HG03521 (cell line): Measurements from ENCODE around the gene SUPT20HL2.
"Not testable (repeated sequence)": the region's sequence is repeated elsewhere in the genome, so short reads cannot be mapped to it uniquely, and the experiment has no call there.

Source experiments
- ATAC-seq: cut with Tn5 transposase; IDR thresholded peaks from one replicate; pipeline ENCODE4 v1.9.1; 2021; ENCODE audit warnings: mild to moderate bottlenecking, moderate library complexity; ENCODE audit not compliant: unreplicated experiment

SUPT20HL2 gene

DNA sequence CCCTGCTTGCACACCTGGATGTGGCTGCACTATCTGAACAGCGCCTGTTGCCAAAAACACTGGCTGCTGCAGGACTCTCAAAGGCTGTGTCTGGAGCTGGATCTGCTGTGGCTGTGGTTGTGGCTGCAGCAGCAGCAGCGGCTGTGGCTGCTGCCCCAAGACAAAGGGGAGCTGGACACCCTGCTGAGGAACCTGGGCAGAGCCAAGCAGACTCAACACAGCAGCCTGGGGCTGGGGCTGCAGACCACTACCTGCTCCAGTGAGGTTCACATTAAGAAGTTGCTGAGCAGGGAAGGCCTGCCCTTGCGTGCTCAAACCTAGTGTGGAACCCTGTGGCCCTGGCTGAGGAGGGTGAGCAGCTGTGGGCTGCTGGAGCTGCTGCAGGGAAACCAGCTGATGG, 3.0 kb downstream of the SUPT20HL2 start:
- not testable (repeated sequence) for ATAC-seq

DNA sequence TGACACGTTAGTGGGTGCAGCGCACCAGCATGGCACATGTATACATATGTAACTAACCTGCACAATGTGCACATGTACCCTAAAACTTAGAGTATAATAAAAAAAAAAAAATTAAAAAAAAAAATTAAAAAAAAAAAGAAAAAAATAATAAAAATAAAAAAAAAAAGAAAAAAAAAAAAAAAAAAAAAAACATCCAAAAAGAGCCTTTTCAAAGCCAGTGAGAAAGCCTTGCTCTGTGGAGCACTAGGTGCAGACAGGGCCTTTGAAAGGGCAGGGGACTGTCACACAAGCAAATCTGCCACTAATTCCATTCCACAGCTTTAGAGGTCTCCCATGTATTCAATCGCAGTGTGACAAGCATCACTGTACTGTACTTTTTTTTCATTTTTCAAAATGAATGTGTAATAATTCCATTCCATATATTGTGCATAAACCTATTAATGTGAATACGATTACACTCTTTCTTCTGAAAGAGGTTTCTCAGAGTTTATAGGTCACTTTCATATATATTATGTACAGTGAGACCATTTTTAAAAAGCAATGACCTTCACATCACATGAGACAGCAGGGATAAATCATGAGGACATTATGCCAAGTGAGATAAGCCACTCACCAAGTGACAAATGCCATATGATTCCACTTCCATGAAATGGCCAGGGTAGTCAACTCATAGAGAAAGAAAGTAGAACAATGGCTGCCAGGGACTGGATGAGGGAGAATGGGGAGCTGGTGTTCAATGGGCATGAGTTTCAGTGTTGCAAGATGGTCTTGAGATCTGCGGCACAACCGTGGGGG, 4.1 kb downstream of the SUPT20HL2 start:
- not testable (repeated sequence) for ATAC-seq

DNA sequence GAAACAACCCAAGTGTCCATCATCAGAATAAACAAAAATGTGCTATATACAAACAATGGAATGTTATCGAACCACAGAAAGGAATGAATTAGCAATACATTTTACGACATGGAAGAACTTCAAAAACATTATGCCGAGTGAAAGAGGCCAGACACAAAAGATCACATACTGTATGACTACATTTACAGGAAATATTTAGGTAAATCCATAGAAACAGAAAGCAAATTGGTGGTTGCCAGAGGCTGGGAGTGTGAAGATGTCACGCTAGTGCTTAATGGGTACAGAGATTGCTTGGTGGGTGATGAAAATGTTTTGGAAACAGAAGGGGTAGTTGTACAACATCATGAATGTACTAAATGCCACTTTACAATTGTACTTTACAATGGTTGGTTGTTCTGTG, 5.1 kb downstream of the SUPT20HL2 start:
- ATAC-seq = not testable (repeated sequence)

- ATAC-seq = no peak
Measured at GRCh38 chrX:24306440-24306839, 7.4 kb downstream of the SUPT20HL2 start.

- no peak for ATAC-seq
Measured at GRCh38 chrX:24305905-24306304, 8.0 kb downstream of the SUPT20HL2 start.

DNA sequence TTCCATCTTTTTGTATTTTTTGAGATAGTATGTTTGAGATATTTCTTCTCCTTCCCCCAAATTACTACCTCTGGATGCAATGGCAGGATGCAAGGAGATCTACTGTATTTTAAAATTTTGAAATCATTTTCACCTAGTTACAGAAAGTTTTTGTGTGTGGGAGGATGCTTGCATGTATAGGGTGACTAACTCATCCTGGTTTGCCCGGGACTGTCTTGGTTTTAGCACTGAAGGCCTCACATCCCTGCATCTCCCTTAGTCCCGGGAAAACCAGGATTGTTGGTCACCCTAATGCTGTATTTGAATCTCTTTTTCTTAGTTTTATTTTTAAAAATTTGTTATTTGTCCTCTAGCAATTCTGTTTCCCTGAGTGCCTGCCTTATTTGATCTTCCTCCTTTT, 12.1 kb downstream of the SUPT20HL2 start:
- no peak for ATAC-seq

- ATAC-seq = no peak
Measured at GRCh38 chrX:24301060-24301459, 12.8 kb downstream of the SUPT20HL2 start.

- ATAC-seq = no peak
Measured at GRCh38 chrX:24298191-24298590, 15.7 kb downstream of the SUPT20HL2 start.

GRCh38 chrX:24294619-24295018, 19.2 kb downstream of the SUPT20HL2 start:
- no peak for ATAC-seq

GRCh38 chrX:24293412-24293811, 20.5 kb downstream of the SUPT20HL2 start:
- no peak for ATAC-seq

GRCh38 chrX:24292353-24292752, 21.5 kb downstream of the SUPT20HL2 start:
- no peak for ATAC-seq

DNA sequence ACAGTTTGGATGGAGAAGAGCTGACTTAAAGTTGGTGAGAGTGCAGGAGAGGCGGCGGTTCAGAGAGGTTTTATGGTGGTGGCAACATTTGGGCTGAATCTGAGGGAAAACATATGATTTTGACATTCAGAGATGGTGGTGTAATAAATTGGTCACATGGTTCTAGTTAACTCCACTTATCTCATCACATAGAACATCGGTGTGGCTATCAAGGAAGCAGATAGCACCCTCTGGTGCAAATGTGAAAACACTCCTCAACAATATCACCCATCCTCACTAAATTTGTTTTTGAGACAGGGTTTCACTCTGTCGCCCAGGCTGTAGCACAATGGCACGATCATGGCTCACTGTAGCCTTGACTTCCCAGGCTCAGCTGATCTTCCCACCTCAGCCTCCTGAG, 28.8 kb downstream of the SUPT20HL2 start:
- no peak for ATAC-seq

GRCh38 chrX:24283127-24283794, 30.6 kb downstream of the SUPT20HL2 start:
- no peak for ATAC-seq

DNA sequence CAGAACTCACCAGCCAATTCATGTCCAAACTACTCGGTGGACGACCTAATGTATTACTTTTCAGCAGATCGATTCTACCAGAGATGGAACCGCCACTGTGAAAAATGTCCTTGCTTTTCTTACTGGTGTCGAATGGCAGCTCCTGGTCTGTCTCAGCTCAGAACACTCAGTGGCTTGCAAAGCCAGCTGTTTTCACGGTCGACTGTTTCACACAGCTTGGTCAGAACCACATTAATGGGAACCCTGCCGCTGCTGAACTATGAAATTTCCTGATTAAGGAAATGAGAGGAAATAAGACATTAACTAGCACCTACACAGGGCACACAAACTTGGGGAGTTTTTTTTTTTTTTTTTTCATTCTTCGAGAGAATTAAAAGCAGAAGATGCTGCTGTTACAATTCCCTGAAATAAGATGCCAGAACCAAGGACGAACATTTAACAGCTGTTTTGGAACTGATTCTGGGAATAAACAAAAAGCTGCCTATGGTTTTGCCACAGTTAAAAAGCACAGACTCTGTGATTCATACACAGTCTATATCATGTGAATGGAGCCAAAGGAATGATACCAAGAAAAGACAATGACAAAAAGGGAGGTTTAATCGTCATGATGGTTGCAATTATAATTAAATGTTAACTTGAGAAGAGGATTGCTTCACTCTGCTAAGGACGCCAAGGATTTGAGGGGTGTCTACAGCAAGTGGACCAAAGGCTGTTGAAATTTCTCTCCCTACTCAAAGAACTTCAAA, 31.3 kb downstream of the SUPT20HL2 start:
- no peak for ATAC-seq

- ATAC-seq = no peak
Measured at GRCh38 chrX:24277405-24277804, 36.5 kb downstream of the SUPT20HL2 start.

- no peak for ATAC-seq
Measured at GRCh38 chrX:24276015-24276414, 37.9 kb downstream of the SUPT20HL2 start.

- ATAC-seq = no peak
Measured at GRCh38 chrX:24271262-24271661, 42.6 kb downstream of the SUPT20HL2 start.

- ATAC-seq = no peak
Measured at GRCh38 chrX:24268786-24269185, 45.1 kb downstream of the SUPT20HL2 start.

DNA sequence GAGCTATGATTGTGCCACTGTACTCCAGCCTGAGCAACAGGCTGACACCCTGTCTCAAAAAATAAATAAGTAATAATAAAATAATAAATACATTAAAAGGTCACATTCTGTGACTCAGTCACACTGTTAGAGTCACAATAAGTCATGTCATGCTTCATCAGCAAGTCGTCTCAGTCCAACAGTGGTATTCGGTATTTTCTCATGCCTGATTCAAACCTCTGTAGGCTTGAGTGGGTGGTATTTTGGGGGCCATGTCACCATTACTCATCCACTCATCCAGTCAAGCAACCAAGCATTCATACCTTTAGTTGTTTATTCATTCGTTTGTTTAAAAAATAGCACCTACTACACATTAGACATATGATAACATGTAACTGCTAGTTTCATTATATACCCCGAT, 46.9 kb downstream of the SUPT20HL2 start:
- ATAC-seq = no peak

- ATAC-seq = no peak
Measured at GRCh38 chrX:24264383-24264782, 49.5 kb downstream of the SUPT20HL2 start.

DNA sequence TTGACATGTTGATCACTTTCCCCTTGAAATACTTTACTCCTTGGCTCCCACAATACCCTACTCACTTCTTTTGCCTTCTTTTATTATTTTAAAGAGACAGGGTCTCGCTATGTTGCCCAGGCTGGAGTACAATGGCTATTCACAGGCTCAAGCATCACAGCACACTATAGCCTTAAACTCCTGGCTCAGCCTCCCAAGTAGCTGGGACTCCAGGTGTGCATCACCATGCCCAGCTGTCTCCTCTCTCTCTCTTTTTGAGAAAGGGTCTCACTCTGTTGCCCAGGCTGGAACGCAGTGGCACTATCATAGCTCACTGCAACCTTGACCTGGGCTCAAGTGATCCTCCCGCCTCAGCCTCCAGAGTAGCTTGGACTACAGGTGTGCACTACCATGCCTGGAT, 51.6 kb downstream of the SUPT20HL2 start:
- no peak for ATAC-seq
